Hematopoietic multipotent progenitor cell treated with erythropoietin and hydrocortisone succinate and interleukin-3 and kit ligand, for 8 days (in vitro differentiated cells): ENCODE results near the gene SMTNL1.

ENCODE experiments used
- DNase-seq: peaks from one replicate; pipeline ENCODE4 v3.0.0-alpha.2; 2015

SMTNL1 gene

DNA sequence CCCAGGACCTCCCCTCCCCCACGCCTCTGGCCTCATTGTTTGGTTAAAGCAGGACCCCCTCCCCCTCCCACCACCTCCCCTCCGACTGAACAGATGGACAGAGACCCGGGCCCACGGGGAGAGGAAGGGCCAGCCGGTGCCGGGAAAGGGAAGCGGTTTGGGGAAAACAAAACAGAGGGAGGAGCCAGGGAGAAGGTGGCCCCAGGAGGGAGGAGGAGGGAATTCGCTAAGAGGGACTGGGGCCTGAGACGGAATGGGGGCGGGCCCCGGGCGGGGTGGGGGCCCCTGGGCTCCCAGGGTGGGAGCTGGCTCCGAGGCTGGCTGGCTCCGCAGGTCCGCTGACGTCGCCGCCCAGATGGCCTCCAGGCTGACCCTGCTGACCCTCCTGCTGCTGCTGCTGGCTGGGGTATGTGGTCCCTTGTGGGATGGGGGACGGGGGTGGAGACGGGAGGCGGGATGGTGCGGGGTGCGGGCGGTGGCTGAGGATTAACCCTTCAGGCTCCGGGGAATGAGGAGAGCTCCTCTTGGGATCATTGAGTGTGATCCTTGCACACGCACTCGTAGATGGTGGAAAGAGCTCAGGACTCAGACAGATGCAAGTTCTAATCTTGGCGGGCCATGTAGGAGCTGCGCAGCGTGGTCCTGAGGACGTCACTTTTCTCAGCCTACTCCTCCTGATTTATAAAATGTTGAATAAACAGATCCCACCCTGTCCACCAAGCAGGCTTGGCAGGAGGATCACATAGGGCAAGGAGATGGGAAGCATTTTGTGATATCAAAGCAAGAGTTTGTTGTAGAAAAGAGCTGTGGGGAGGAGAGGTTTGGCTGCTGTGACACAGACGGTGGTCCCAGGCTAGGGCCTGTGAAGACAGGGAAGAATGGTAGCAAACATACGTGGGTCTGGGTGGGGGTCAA is 60.8 kb downstream of the SMTNL1 start:
- no peak for DNase-seq

DNA sequence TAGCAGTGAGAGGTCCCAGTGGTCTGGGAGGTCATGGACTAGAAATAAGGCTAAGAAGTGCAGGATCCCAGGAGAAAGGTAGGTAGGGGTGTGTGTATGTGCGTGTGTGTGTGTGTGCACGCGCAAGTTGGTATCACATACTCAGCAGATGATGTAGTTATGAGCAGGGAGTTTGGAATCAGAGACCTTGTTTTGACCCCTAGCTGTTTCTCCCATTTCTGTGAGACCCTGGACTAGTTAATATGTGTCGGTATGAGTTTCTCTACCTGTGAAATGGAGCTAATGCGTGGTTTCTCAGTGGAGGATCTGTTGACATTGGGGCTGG is 61.4 kb downstream of the SMTNL1 start:
- no peak for DNase-seq

DNA sequence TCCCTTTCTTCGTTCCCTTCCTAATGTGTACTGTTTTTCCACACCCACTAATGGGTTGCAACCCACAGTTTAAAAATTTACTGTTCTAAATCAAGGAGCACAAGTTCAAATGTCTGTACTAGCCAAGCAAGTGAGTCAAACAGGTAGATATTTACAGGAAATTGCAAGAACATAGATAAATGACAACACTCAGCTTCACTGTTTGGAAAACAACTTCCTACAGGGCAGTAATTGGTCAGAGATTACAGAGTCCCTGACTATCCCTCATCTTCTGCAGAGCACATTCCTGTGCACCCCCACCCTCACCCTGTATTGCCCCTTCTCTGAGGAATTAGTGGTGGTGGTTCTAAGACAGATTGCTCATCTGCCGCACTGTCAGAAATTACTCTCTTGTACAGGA is 62.0 kb downstream of the SMTNL1 start:
- DNase-seq: no peak
